OCI-LY1 (cell line): ENCODE results near the gene TACR1.

Source experiments
- H2AFZ ChIP-seq: fragments of 200-600 bp; sonication (generic), shearing (Covaris generic); 2 replicates; pipeline ENCODE4 v1.6.0; 2014; ENCODE audit warnings: antibody characterized with exemption, mild to moderate bottlenecking, low read length
- H3F3A ChIP-seq: fragments of 200-600 bp; sonication (generic), shearing (Covaris generic); 2 replicates; pipeline ENCODE4 v1.6.0; 2014; ENCODE audit warnings: mild to moderate bottlenecking, antibody characterized with exemption, low read length, moderate library complexity; ENCODE audit not compliant: insufficient read depth
- H3K27ac ChIP-seq: fragments of 200-600 bp; sonication (generic); 2 replicates; pipeline ENCODE4 v1.5.1; 2014; ENCODE audit warnings: low read length, mixed run types, mild to moderate bottlenecking, low read depth; ENCODE audit not compliant: poor library complexity, severe bottlenecking
- H3K27me3 ChIP-seq: fragments of 200-600 bp; sonication (generic); 2 replicates; pipeline ENCODE4 v1.6.0; 2014; ENCODE audit warnings: antibody characterized with exemption, mild to moderate bottlenecking, low read length, moderate library complexity; ENCODE audit not compliant: insufficient read depth
- H3K36me3 ChIP-seq: fragments of 200-600 bp; sonication (generic); 2 replicates; pipeline ENCODE4 v1.6.1; 2014; ENCODE audit warnings: mild to moderate bottlenecking, antibody characterized with exemption, low read length, moderate library complexity, mixed read lengths; ENCODE audit not compliant: insufficient read depth
- H3K4me1 ChIP-seq: fragments of 200-600 bp; sonication (generic); 2 replicates; pipeline ENCODE4 v1.5.1; 2014; ENCODE audit warnings: mild to moderate bottlenecking, low read length, moderate library complexity; ENCODE audit not compliant: insufficient read depth, severe bottlenecking
- H3K4me2 ChIP-seq: fragments of 200-600 bp; sonication (generic), shearing (Covaris generic); 2 replicates; pipeline ENCODE4 v1.6.1; 2014; ENCODE audit warnings: low read length
- H3K4me3 ChIP-seq: fragments of 200-600 bp; sonication (generic); 2 replicates; pipeline ENCODE4 v1.5.1; 2014; ENCODE audit warnings: low read length, low read depth, mild to moderate bottlenecking, mixed read lengths; ENCODE audit not compliant: poor library complexity, severe bottlenecking
- H3K79me2 ChIP-seq: fragments of 200-600 bp; shearing (Covaris generic); 2 replicates; pipeline ENCODE4 v1.6.1; 2016; ENCODE audit warnings: mixed run types, low read length, mixed read lengths; ENCODE audit not compliant: insufficient read depth
- H3K9ac ChIP-seq: fragments of 200-600 bp; sonication (generic), shearing (Covaris generic); 2 replicates; pipeline ENCODE4 v1.6.1; 2014; ENCODE audit warnings: mild to moderate bottlenecking, low read length, mixed read lengths
- H3K9me2 ChIP-seq: fragments of 200-600 bp; sonication (generic), shearing (Covaris generic); 2 replicates; pipeline ENCODE4 v1.6.1; 2014; ENCODE audit warnings: low read depth, mild to moderate bottlenecking, low read length, mixed read lengths
- H3K9me3 ChIP-seq: fragments of 200-600 bp; shearing (Covaris generic); 2 replicates; pipeline ENCODE4 v1.6.1; 2014; ENCODE audit warnings: low read length, mixed read lengths
- H4K20me1 ChIP-seq: fragments of 200-600 bp; sonication (generic), shearing (Covaris generic); 2 replicates; pipeline ENCODE4 v1.6.0; 2016; ENCODE audit warnings: mild to moderate bottlenecking, low read length; ENCODE audit not compliant: insufficient read depth
- EZH2 ChIP-seq: fragments of 200-600 bp; sonication (generic), shearing (Covaris generic); IDR thresholded peaks from 2 replicates; pipeline ENCODE4 v1.8.0; 2017; ENCODE audit warnings: borderline replicate concordance, mixed run types, mild to moderate bottlenecking, antibody characterized with exemption, low read length, moderate library complexity, mixed read lengths
- TF ChIP-seq, protein P1 (sequence below): fragments of 200-600 bp; sonication (generic), shearing (Covaris generic); IDR thresholded peaks from 2 replicates; pipeline ENCODE4 v1.5.1; 2017; ENCODE audit warnings: mild to moderate bottlenecking, antibody characterized with exemption, low read length, moderate library complexity, mixed read lengths

Gene TACR1

DNA sequence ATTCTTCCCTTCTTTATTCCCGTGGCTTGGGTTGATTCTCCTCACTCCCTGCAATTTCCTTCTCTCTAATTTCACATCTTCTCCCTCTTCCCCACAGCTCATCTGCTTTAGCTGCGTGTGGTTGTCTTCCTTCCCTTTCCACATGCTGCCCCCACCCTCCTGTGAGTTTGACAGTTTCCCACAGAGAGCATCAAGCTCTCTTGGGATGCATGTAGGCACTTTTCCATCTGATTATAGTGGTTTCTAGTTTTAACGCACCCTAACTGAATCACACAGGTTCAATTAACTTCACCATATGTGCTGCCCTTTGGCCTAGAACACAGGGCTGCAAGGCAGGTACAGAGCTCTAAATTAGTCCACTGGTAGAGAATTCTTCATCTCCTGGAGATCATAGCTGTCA lies 110.5 kb downstream of the TACR1 start:
- TF ChIP-seq, protein P1, sequence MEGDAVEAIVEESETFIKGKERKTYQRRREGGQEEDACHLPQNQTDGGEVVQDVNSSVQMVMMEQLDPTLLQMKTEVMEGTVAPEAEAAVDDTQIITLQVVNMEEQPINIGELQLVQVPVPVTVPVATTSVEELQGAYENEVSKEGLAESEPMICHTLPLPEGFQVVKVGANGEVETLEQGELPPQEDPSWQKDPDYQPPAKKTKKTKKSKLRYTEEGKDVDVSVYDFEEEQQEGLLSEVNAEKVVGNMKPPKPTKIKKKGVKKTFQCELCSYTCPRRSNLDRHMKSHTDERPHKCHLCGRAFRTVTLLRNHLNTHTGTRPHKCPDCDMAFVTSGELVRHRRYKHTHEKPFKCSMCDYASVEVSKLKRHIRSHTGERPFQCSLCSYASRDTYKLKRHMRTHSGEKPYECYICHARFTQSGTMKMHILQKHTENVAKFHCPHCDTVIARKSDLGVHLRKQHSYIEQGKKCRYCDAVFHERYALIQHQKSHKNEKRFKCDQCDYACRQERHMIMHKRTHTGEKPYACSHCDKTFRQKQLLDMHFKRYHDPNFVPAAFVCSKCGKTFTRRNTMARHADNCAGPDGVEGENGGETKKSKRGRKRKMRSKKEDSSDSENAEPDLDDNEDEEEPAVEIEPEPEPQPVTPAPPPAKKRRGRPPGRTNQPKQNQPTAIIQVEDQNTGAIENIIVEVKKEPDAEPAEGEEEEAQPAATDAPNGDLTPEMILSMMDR: no peak
- TF ChIP-seq EZH2: no peak
- Histone ChIP-seq H4K20me1 (no peaks in the 10 kb centered on the region), H3K27me3 (no peaks in the 10 kb centered on the region), H3K9ac (no peak overlapping the region), H3F3A (no peaks in the 10 kb centered on the region), H3K9me2 (no peaks in the 10 kb centered on the region), H3K4me3 (no peak overlapping the region), H3K4me1 (no peaks in the 10 kb centered on the region), H3K4me2 (no peak overlapping the region), H2AFZ (no peak overlapping the region), H3K27ac (no peak overlapping the region), H3K79me2 (no peaks in the 10 kb centered on the region), H3K36me3 (no peaks in the 10 kb centered on the region), H3K9me3 (no peaks in the 10 kb centered on the region)

- H3K79me2 ChIP-seq: no peaks in the 10 kb centered on the region
- no peak overlapping the region for H3K27ac ChIP-seq
- H3K9me2 ChIP-seq: no peaks in the 10 kb centered on the region
- H3F3A ChIP-seq: no peaks in the 10 kb centered on the region
- H3K9me3 ChIP-seq: no peaks in the 10 kb centered on the region
- no peaks in the 10 kb centered on the region for H3K27me3 ChIP-seq
- H3K9ac ChIP-seq: no peak overlapping the region
- no peaks in the 10 kb centered on the region for H3K4me1 ChIP-seq
- H4K20me1 ChIP-seq: no peaks in the 10 kb centered on the region
- TF ChIP-seq EZH2: no peak
- TF ChIP-seq, protein P1: no peak
- no peak overlapping the region for H3K4me2 ChIP-seq
- no peak overlapping the region for H3K4me3 ChIP-seq
- no peaks in the 10 kb centered on the region for H3K36me3 ChIP-seq
- no peak overlapping the region for H2AFZ ChIP-seq
Observed at GRCh38 chr2:75087736-75088135, 111.6 kb downstream of the TACR1 start.

DNA sequence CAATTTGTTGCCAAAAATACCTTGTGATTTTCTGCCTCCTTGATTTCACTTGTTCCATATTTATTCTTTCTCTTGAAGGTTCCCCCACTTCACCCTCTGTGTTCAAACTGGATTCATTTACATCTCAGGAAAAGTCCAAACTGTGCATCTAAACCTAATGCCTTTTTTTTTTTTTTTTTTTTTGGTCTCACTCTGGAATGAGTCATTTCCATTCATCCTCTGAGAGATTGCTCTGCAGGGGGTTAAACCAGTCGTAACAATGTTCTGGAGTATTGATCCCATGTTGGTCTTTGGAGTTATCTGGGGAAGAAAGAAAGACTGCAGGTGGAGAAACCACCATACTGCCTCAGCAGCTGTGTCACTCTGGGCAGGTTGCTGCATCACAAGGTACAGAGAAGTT lies 119.7 kb downstream of the TACR1 start:
- Histone ChIP-seq H3K4me1 (no peaks in the 10 kb centered on the region), H3F3A (no peaks in the 10 kb centered on the region)

More for the DNA sequence above, 119.7 kb downstream of the TACR1 start:
- H3K9ac ChIP-seq: no peak overlapping the region
- no peaks in the 10 kb centered on the region for H3K36me3 ChIP-seq
- no peaks in the 10 kb centered on the region for H4K20me1 ChIP-seq
- no peaks in the 10 kb centered on the region for H3K9me3 ChIP-seq
- no peak overlapping the region for H3K27ac ChIP-seq
- no peaks in the 10 kb centered on the region for H3K79me2 ChIP-seq
- H3K4me2 ChIP-seq: no peak overlapping the region
- no peaks in the 10 kb centered on the region for H3K9me2 ChIP-seq
- H3K27me3 ChIP-seq: no peaks in the 10 kb centered on the region
- TF ChIP-seq EZH2: no peak
- TF ChIP-seq, protein P1: no peak
- no peak overlapping the region for H3K4me3 ChIP-seq
- no peak overlapping the region for H2AFZ ChIP-seq
